Neuronal stem cell (in vitro differentiated cells): ENCODE measurements around the gene GART.
A peak's percentile ranks its signal among the peaks of the same experiment; 100 is the strongest.

ENCODE experiments used
- DNase-seq: peaks from one replicate; pipeline ENCODE4 v3.0.0-alpha.2; 2013; ENCODE audit warnings: low spot score
- H2AFZ ChIP-seq: one replicate; pipeline ENCODE4 v1.6.1; 2013; ENCODE audit warnings: mild to moderate bottlenecking, low read length, inconsistent platforms
- H2AK5ac ChIP-seq: 2 replicates; pipeline ENCODE4 v1.6.1; 2013; ENCODE audit warnings: low read depth, mild to moderate bottlenecking, inconsistent platforms, low read length, moderate library complexity, mixed read lengths
- H2BK120ac ChIP-seq: 2 replicates; pipeline ENCODE4 v1.6.1; 2013; ENCODE audit warnings: low read depth, mild to moderate bottlenecking, inconsistent platforms, low read length, moderate library complexity, mixed read lengths
- H2BK12ac ChIP-seq: one replicate; pipeline ENCODE4 v1.6.1; 2013; ENCODE audit warnings: low read length, inconsistent platforms
- H2BK15ac ChIP-seq: 2 replicates; pipeline ENCODE4 v1.6.1; 2013; ENCODE audit warnings: mild to moderate bottlenecking, low read length, inconsistent platforms, mixed read lengths
- H2BK5ac ChIP-seq: one replicate; pipeline ENCODE4 v1.6.1; 2013; ENCODE audit warnings: inconsistent platforms, mild to moderate bottlenecking, low read length, moderate library complexity
- H3K14ac ChIP-seq: one replicate; pipeline ENCODE4 v1.6.1; 2013; ENCODE audit warnings: low read length, inconsistent platforms
- H3K18ac ChIP-seq: 2 replicates; pipeline ENCODE4 v1.6.1; 2013; ENCODE audit warnings: low read length, inconsistent platforms
- H3K23ac ChIP-seq: 2 replicates; pipeline ENCODE4 v1.6.1; 2013; ENCODE audit warnings: low read depth, mild to moderate bottlenecking, mixed read lengths, low read length, inconsistent platforms; ENCODE audit not compliant: poor library complexity
- H3K27ac ChIP-seq: replicated peaks from 3 replicates; pipeline ENCODE4 v1.5.1; 2013; ENCODE audit warnings: low read length, inconsistent platforms
- H3K27me3 ChIP-seq, 3 experiments: 2 replicates each; pipeline ENCODE4 v1.6.1; 2013; ENCODE audit warnings: low read length in 3 of 3, mild to moderate bottlenecking in 2 of 3, inconsistent platforms in 1 of 3, low read depth in 1 of 3, mixed read lengths in 1 of 3, moderate library complexity in 1 of 3; ENCODE audit not compliant: control insufficient read depth in 3 of 3, insufficient read depth in 3 of 3
- H3K36me3 ChIP-seq, 2 donors: replicated peaks in 1 of 2; 2 replicates each; pipeline ENCODE4 v1.6.1; 2013; ENCODE audit warnings: low read length in 2 of 2; ENCODE audit not compliant: control insufficient read depth in 2 of 2, insufficient read depth in 2 of 2
- H3K4ac ChIP-seq: 2 replicates; pipeline ENCODE4 v1.6.1; 2013; ENCODE audit warnings: inconsistent platforms, mild to moderate bottlenecking, low read length, moderate library complexity
- H3K4me1 ChIP-seq, 2 donors: 1 replicate in 1 of 2; 2 replicates in 1 of 2; pipeline ENCODE4 v1.6.1; 2013; ENCODE audit warnings: low read length in 2 of 2, low read depth in 1 of 2; ENCODE audit not compliant: control insufficient read depth in 2 of 2, insufficient read depth in 1 of 2
- H3K4me2 ChIP-seq: one replicate; pipeline ENCODE4 v1.6.1; 2013; ENCODE audit warnings: mild to moderate bottlenecking, low read length, inconsistent platforms; ENCODE audit not compliant: insufficient read depth, poor library complexity, severe bottlenecking
- H3K4me3 ChIP-seq, 2 donors: 2 replicates each; pipeline ENCODE4 v1.5.1; 2013; ENCODE audit warnings: low read length in 2 of 2, mild to moderate bottlenecking in 2 of 2, inconsistent platforms in 1 of 2, moderate library complexity in 1 of 2
- H3K79me1 ChIP-seq: one replicate; pipeline ENCODE4 v1.6.1; 2013; ENCODE audit warnings: low read depth, mild to moderate bottlenecking, inconsistent platforms, low read length, moderate library complexity
- H3K9ac ChIP-seq: one replicate; pipeline ENCODE4 v1.6.1; 2013; ENCODE audit warnings: mild to moderate bottlenecking, low read depth, low read length, inconsistent platforms; ENCODE audit not compliant: poor library complexity
- H3K9me3 ChIP-seq, 2 donors: replicated peaks in 1 of 2; 2 replicates each; pipeline versions ENCODE3 to v1.6.1; 2013; ENCODE audit warnings: low read length in 2 of 2, mild to moderate bottlenecking in 2 of 2, inconsistent platforms in 1 of 2, low read depth in 1 of 2, mixed read lengths in 1 of 2, moderate library complexity in 1 of 2; ENCODE audit not compliant: control insufficient read depth in 2 of 2, insufficient read depth in 1 of 2
- H4K8ac ChIP-seq: one replicate; pipeline ENCODE4 v1.6.1; 2013; ENCODE audit warnings: low read depth, mild to moderate bottlenecking, inconsistent platforms, low read length, moderate library complexity
- H4K91ac ChIP-seq: one replicate; pipeline ENCODE4 v1.6.1; 2013; ENCODE audit warnings: low read length, low read depth, mild to moderate bottlenecking, inconsistent platforms; ENCODE audit not compliant: poor library complexity
- WGBS, 2 donors: extraction: QIAGEN DNeasy Blood & Tissue Kit; methylation state at CpG; one replicate each; pipeline ENCODE4 v1.1.7; 2013; ENCODE audit warnings: missing lambda C conversion rate in 2 of 2, mixed read lengths in 1 of 2; ENCODE audit not compliant: insufficient read length in 2 of 2, insufficient replicate concordance in 1 of 2; ENCODE audit errors: extremely low coverage in 2 of 2; 5-methylcytosine and 5-hydroxymethylcytosine counted together

The GART gene

GRCh38 chr21:33514229-33514628, 27.7 kb downstream of the GART start:
- H3K4me1 ChIP-seq = no peaks in the 10 kb centered on the region
- no peak overlapping the region for H3K18ac ChIP-seq
- no peak overlapping the region for H3K9ac ChIP-seq
- no peak overlapping the region for H2BK5ac ChIP-seq
- no CpG with 5 or more reads among the region's 2 CpGs for WGBS, 2 donors
- H3K27me3 ChIP-seq = no peaks in the 10 kb centered on the region
- DNase-seq = no peak
- no peak overlapping the region for H2BK120ac ChIP-seq
- no peak overlapping the region for H2BK15ac ChIP-seq
- no peak overlapping the region for H3K23ac ChIP-seq
- H4K91ac ChIP-seq = no peak overlapping the region
- no peaks in the 10 kb centered on the region for H3K79me1 ChIP-seq
- no peak overlapping the region for H2AK5ac ChIP-seq
- no peak overlapping the region for H3K4me2 ChIP-seq
- H3K4ac ChIP-seq = no peak overlapping the region
- H4K8ac ChIP-seq = no peak overlapping the region
- no peak overlapping the region for H3K27ac ChIP-seq
- H2AFZ ChIP-seq = no peak overlapping the region
- no peak overlapping the region for H3K4me3 ChIP-seq
- no peak overlapping the region for H2BK12ac ChIP-seq
- no peak overlapping the region for H3K14ac ChIP-seq
- H3K36me3 ChIP-seq = peaks cover 27 to 96% of the 10 kb centered on the region in 2 donors
- no peaks in the 10 kb centered on the region for H3K9me3 ChIP-seq

- Histone ChIP-seq H3K23ac (no peak overlapping the region), H3K14ac (no peak overlapping the region), H3K4me1 (no peaks in the 10 kb centered on the region), H2AFZ (no peak overlapping the region), H3K27me3 (no peaks in the 10 kb centered on the region), H3K79me1 (no peaks in the 10 kb centered on the region), H3K27ac (no peak overlapping the region), H2BK12ac (no peak overlapping the region), H3K4ac (no peak overlapping the region), H3K18ac (no peak overlapping the region), H3K36me3 (peaks cover 23 to 97% of the 10 kb centered on the region in 2 donors), H3K9me3 (peaks cover 0 to 2% of the 10 kb centered on the region in 2 donors), H2AK5ac (no peak overlapping the region), H2BK120ac (no peak overlapping the region), H3K4me3 (no peak overlapping the region), H3K9ac (no peak overlapping the region), H4K8ac (no peak overlapping the region), H2BK5ac (no peak overlapping the region), H2BK15ac (no peak overlapping the region), H3K4me2 (no peak overlapping the region), H4K91ac (no peak overlapping the region)
- WGBS, 2 donors = no CpG with 5 or more reads among the region's 3 CpGs
- DNase-seq = no peak
Observed at GRCh38 chr21:33512481-33512880, 29.4 kb downstream of the GART start.

GRCh38 chr21:33511639-33512038, 30.3 kb downstream of the GART start:
- no peaks in the 10 kb centered on the region for H3K4me1 ChIP-seq
- H2BK5ac ChIP-seq = no peak overlapping the region
- no peak overlapping the region for H3K4me3 ChIP-seq
- H3K79me1 ChIP-seq = no peaks in the 10 kb centered on the region
- no peak overlapping the region for H3K23ac ChIP-seq
- no peak overlapping the region for H2AK5ac ChIP-seq
- H3K4me2 ChIP-seq = no peak overlapping the region
- no peak overlapping the region for H2BK12ac ChIP-seq
- H2BK120ac ChIP-seq = no peak overlapping the region
- H3K27ac ChIP-seq = no peak overlapping the region
- no peak for DNase-seq
- H3K4ac ChIP-seq = no peak overlapping the region
- peaks cover 18 to 97% of the 10 kb centered on the region in 2 donors for H3K36me3 ChIP-seq
- H3K27me3 ChIP-seq = no peaks in the 10 kb centered on the region
- no peak overlapping the region for H2BK15ac ChIP-seq
- no peak overlapping the region for H4K8ac ChIP-seq
- H3K14ac ChIP-seq = no peak overlapping the region
- no peak overlapping the region for H4K91ac ChIP-seq
- no peak overlapping the region for H3K9ac ChIP-seq
- no peak overlapping the region for H3K18ac ChIP-seq
- H3K9me3 ChIP-seq = peaks cover 0 to 8% of the 10 kb centered on the region in 2 donors
- H2AFZ ChIP-seq = no peak overlapping the region
- WGBS, 2 donors = no CpG with 5 or more reads among the region's 4 CpGs

GRCh38 chr21:33510826-33511225, 31.1 kb downstream of the GART start:
- Histone ChIP-seq H3K9ac (no peak overlapping the region), H3K18ac (no peak overlapping the region), H2BK15ac (no peak overlapping the region), H3K4me2 (no peak overlapping the region), H3K4me1 (no peaks in the 10 kb centered on the region), H3K9me3 (peaks cover 0 to 8% of the 10 kb centered on the region in 2 donors), H2BK5ac (no peak overlapping the region), H3K4ac (no peak overlapping the region), H3K27me3 (no peaks in the 10 kb centered on the region), H4K91ac (no peak overlapping the region), H3K14ac (no peak overlapping the region), H3K23ac (no peak overlapping the region), H4K8ac (no peak overlapping the region), H3K36me3 (peaks cover 19 to 98% of the 10 kb centered on the region in 2 donors), H2AFZ (no peak overlapping the region), H3K27ac (no peak overlapping the region), H2BK12ac (no peak overlapping the region), H3K4me3 (peak overlapping the region in 1 of 2 donors; percentile 9), H3K79me1 (no peaks in the 10 kb centered on the region), H2BK120ac (no peak overlapping the region), H2AK5ac (no peak overlapping the region)
- WGBS, 2 donors = no CpG with 5 or more reads among the region's 8 CpGs
- no peak for DNase-seq
